NCI-H524 (cell line): ENCODE results near the gene KRR1.
"Not testable (repeated sequence)": the region's sequence is repeated elsewhere in the genome, so short reads cannot be mapped to it uniquely, and the experiment has no call there.

ENCODE experiments used
- DNase-seq, 2 experiments: peaks; one replicate each; lab custom pipeline; 2025; lab: John Stamatoyannopoulos, UW

The KRR1 gene

GRCh38 chr12:75476071-75476470, 35.3 kb downstream of the KRR1 start:
- DNase-seq = no peak

DNA sequence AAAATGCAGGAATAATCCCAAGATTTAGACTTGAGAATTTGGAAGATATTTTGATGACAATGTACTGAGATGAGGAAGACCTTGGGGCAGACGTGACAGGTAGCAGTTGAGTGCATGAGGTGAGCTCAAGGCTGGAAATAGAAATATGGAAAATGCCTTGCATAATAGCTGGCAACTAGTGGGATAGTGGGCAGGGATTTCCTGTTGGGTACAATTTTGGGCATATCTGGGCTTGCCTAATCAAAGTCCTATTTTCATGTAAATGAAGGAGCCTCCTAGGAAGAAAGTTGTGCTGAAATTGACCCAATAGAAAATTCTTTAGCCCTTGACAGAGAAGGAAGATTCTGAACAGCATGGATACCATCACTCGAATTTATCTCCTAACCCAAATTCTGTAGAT, 37.3 kb downstream of the KRR1 start:
- no peak for DNase-seq

DNA sequence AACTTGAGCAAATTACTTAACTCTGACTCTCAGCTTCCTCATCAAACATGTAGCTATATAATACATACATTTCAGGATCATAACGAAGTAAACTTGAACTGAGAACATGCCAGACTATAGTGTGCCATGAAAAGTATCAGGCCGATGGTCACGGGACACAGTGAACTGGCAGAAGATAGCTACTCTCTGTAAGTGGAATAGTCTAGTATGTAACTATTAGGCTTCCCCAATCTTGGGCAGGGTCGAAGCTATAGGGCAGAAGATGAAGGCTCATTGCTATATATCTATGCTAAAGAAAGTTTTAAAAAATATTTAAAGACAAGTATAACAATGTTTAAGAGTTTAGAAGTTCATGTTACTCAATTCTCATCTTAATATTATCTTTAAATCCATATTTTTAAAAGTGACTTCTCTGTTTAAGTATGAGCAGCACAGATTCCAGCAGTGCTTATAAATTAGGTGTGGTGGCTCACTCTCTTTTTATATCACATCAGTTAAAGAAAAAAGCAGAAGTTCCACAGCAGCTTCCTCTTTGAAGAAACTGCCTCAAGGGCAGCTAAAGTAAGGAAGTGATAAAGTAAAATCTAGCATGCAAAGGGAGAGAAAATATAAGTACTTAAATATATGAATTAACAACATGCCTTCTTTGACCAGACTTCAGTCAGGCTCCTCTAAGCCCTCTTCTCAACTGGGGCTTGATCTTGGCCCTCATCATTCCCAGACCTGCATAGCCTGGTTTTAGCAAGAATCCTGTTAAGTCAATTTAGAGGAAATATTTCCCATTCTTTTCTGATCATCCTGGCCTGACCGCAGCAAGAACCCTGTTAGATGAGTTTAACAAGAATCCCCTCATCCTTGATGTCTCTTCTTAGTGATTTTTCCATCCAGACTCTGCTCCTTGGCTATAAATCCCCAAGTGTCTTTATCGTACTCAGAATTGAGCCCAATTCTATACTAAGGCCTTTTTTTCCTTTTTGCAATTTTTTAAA, 39.2 kb downstream of the KRR1 start:
- DNase-seq = no peak

GRCh38 chr12:75460204-75460603, 51.2 kb downstream of the KRR1 start:
- no peak for DNase-seq

GRCh38 chr12:75459755-75460154, 51.7 kb downstream of the KRR1 start:
- DNase-seq = no peak

DNA sequence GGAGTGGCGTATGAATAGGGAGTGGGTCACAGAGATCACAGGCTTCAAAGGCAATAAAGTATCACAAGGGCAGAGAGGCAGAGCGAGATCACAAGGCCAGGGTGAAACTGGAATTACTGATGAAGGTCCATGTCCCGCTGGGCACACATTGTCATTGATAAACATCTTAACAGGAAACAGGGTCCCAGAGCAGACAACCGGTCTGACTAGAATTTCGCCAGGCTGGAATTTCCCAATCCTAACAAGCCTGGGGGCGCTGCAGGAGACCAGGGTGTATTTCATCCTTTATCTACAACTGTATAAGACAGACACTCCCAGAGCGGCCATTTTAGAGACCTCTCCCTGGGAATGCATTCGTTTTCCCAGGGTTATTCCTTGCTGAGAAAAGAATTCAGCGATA, 53.5 kb downstream of the KRR1 start:
- DNase-seq = not testable (repeated sequence)

- no peak for DNase-seq
Measured at GRCh38 chr12:75457191-75457590, 54.2 kb downstream of the KRR1 start.

DNA sequence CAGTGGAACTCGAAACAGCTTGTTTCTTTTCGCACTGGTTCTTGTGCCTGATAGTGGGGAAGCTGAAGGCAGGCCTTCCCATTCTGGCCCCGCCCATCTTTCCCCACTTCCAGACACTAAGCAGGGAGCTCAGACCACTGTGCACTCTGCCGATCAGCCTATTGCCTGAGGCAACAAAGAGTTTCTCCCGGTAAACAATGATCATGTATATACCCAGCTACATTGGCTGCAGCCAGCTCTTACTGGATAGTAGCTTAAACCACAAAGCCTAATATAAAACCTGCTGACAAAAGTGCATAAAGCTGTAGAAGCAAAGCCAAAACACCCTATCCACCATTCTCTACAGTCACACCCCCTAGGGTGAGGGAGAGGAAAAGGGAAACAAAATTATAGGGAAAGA, 55.6 kb downstream of the KRR1 start:
- no peak for DNase-seq

DNA sequence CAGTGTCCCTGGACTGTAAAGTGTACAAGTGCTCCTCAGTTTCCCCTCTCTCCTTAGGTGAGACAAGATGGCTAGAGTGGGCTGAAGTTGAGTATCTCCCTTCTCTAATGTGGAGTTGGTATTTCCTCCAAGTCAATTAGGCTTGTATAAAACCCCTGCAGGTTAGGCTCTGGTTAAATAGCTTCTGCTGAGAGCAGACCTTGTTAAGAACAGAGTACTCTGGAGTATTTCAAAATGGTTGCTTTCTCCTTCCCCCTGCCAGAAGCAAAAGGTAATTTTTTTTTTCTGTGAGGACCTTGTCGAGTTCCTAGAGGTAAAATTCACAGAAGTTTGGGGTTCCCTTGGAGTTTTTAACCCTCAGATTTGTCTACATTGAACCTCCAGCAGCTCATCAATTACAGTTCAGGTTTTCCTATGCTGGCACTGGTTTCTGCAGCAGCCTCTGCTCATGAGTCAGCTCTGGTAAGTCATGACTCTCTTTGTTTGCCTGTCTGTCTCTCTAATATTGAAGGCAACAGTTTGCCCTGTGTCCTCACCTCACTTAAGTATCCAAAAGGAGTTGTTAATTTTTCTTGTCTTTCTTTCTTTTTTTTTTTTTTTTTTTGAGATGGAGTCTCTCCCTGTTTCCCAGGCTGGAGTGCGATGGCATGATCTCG, 58.6 kb downstream of the KRR1 start:
- DNase-seq = no peak

DNA sequence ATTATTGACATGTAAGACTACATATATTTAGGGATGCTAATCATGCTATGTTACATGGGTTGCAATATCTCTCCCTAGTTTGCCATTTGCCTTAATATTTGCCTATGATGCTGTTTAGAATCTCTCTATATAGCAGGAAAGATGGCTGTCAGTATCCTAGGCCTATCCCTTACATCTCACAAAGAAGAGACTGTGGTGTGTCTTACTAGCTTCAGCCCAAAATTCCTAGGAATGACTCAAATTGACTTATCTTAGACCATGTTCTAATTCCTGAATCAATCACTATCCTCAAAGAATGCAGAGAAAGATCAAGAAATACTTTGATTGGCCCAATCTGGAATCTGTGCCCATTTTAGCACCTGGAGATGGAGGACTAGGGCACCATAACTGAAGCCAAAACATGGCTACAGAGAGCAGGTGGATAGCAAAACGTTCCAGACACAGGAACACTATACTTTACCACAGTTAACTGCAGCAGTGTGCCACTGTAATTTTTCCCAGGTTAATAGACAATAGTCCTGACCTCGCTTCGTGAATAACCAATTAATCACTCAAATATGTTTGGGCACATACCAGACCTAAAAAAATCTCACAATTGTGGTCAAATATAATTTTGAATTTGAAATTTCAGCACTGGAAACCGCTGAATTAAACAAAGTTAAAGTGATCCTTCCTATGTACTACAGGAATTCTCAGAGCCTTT, 63.6 kb downstream of the KRR1 start:
- DNase-seq = no peak

GRCh38 chr12:75446857-75447256, 64.6 kb downstream of the KRR1 start:
- DNase-seq = no peak

DNA sequence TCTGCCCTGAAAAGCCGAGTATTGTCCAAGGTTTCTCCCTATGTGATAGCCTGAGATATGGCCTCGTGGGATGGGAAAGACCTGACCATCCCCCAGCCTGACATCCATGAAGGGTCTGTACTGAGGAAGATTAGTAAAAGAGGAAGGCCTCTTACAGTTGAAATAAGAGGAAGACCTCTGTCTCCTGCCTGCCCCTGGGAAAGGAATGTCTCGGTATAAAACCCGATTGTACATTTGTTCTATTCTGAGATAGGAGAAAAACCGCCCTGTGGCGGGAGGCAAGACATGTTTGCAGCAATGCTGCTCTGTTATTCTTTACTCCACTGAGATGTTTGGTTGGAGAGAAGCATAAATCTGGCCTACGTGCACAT, 66.3 kb downstream of the KRR1 start:
- not testable (repeated sequence) for DNase-seq

- no peak for DNase-seq
Measured at GRCh38 chr12:75444429-75445136, 66.8 kb downstream of the KRR1 start.

- no peak for DNase-seq
Measured at GRCh38 chr12:75443709-75444108, 67.7 kb downstream of the KRR1 start.

- DNase-seq = not testable (repeated sequence)
Measured at GRCh38 chr12:75442454-75442853, 69.0 kb downstream of the KRR1 start.

- not testable (repeated sequence) for DNase-seq
Measured at GRCh38 chr12:75441687-75442449, 69.5 kb downstream of the KRR1 start.
